ENCODE data around the gene CCDC28A. TPM values are rescaled to one million over a fixed set of nuclear protein-coding genes. Genes with fewer than 3 reads are reported as not detected.

CCDC28A gene
- total RNA-seq, 4 donors from 2014 or later = 7.9 to 28.9 (median 15.3) TPM

- DNase-seq = no peak
- H3K9me3 ChIP-seq = no peaks in the 10 kb centered on the region
- H3K4me3 ChIP-seq = no peak overlapping the region
- no peak for TF ChIP-seq CTCF (IDR thresholded peaks at IDR 0.05)
- no peaks in the 10 kb centered on the region for H3K27me3 ChIP-seq
- intact Hi-C loops (cut with DNase I; ENCODE audit: low total_unique reads) = loop anchor here (10.0 kb wide), 1 partner anchor 546 kb away; no protein-coding TSS in a partner anchor
- H3K27ac ChIP-seq = no peak overlapping the region
- H3K36me3 ChIP-seq = no peaks in the 10 kb centered on the region
- no peaks in the 10 kb centered on the region for H3K4me1 ChIP-seq
Measured at GRCh38 chr6:138818496-138819194, 45.1 kb downstream of the CCDC28A start.

GRCh38 chr6:138821519-138821918 is 48.0 kb downstream of the CCDC28A start:
- H3K4me3 ChIP-seq = no peak overlapping the region
- H3K36me3 ChIP-seq = no peaks in the 10 kb centered on the region
- TF ChIP-seq CTCF (IDR thresholded peaks at IDR 0.05) (no peak), POLR2A (IDR thresholded peaks at IDR 0.05) (no peak)
- H3K4me1 ChIP-seq = no peaks in the 10 kb centered on the region
- no peaks in the 10 kb centered on the region for H3K27me3 ChIP-seq
- H3K9me3 ChIP-seq = no peaks in the 10 kb centered on the region
- no peak overlapping the region for H3K27ac ChIP-seq
- no peak for DNase-seq
- intact Hi-C loops (cut with DNase I; ENCODE audit: low total_unique reads) = no loop called here

GRCh38 chr6:138824482-138825144 is 51.0 kb downstream of the CCDC28A start:
- H3K27me3 ChIP-seq = no peaks in the 10 kb centered on the region
- H3K27ac ChIP-seq = no peak overlapping the region
- no peak overlapping the region for H3K4me3 ChIP-seq
- no peaks in the 10 kb centered on the region for H3K4me1 ChIP-seq
- TF ChIP-seq CTCF (IDR thresholded peaks at IDR 0.05) (no peak), POLR2A (IDR thresholded peaks at IDR 0.05) (no peak)
- H3K36me3 ChIP-seq = no peaks in the 10 kb centered on the region
- no peaks in the 10 kb centered on the region for H3K9me3 ChIP-seq
- intact Hi-C loops (cut with DNase I; ENCODE audit: low total_unique reads) = no loop called here
- DNase-seq = no peak

- intact Hi-C loops (cut with DNase I; ENCODE audit: low total_unique reads) = no loop called here
- no peaks in the 10 kb centered on the region for H3K9me3 ChIP-seq
- TF ChIP-seq POLR2A (IDR thresholded peaks at IDR 0.05) (no peak), CTCF (IDR thresholded peaks at IDR 0.05) (no peak)
- H3K4me3 ChIP-seq = no peak overlapping the region
- DNase-seq = no peak
- no peaks in the 10 kb centered on the region for H3K4me1 ChIP-seq
- H3K27ac ChIP-seq = no peak overlapping the region
- H3K36me3 ChIP-seq = no peaks in the 10 kb centered on the region
- H3K27me3 ChIP-seq = no peaks in the 10 kb centered on the region
Measured at GRCh38 chr6:138830248-138830647, 56.7 kb downstream of the CCDC28A start.

- Histone ChIP-seq H3K27me3 (no peaks in the 10 kb centered on the region), H3K36me3 (no peaks in the 10 kb centered on the region), H3K9me3 (no peaks in the 10 kb centered on the region), H3K27ac (peak overlapping the region in 1 of 2 donors; percentile 10), H3K4me1 (no peaks in the 10 kb centered on the region), H3K4me3 (no peak overlapping the region)
- DNase-seq = no peak
- TF ChIP-seq POLR2A (IDR thresholded peaks at IDR 0.05) (no peak), CTCF (IDR thresholded peaks at IDR 0.05) (no peak)
- intact Hi-C loops (cut with DNase I; ENCODE audit: low total_unique reads) = no loop called here
Measured at GRCh38 chr6:138832182-138832581, 58.6 kb downstream of the CCDC28A start.
